H9 (cell line): ENCODE data around the gene TMEM158. TPM values are rescaled to one million over a fixed set of nuclear protein-coding genes. Genes with fewer than 3 reads are reported as not detected.

Source experiments
- DNase-seq: peaks from one replicate; pipeline ENCODE4 v3.0.0-alpha.2; 2017
- H2AFZ ChIP-seq: one replicate; pipeline ENCODE4 v1.6.1; 2013; ENCODE audit warnings: mild to moderate bottlenecking, low read length, control low read depth, moderate library complexity
- H2AK5ac ChIP-seq: 2 replicates; pipeline ENCODE4 v1.6.1; 2013; ENCODE audit warnings: low read length, control low read depth, mixed read lengths; ENCODE audit not compliant: insufficient read length
- H2BK120ac ChIP-seq: one replicate; pipeline ENCODE4 v1.6.1; 2013; ENCODE audit warnings: low read depth, mild to moderate bottlenecking, low read length, control low read depth, inconsistent platforms; ENCODE audit not compliant: poor library complexity, severe bottlenecking
- H2BK12ac ChIP-seq: 2 replicates; pipeline ENCODE4 v1.6.1; 2013; ENCODE audit warnings: low read length, control low read depth, mixed read lengths, low read depth; ENCODE audit not compliant: insufficient read length
- H2BK15ac ChIP-seq: 2 replicates; pipeline ENCODE4 v1.6.1; 2013; ENCODE audit warnings: low read depth, low read length, control low read depth
- H2BK20ac ChIP-seq: one replicate; pipeline ENCODE4 v1.6.1; 2013; ENCODE audit warnings: low read depth, mild to moderate bottlenecking, low read length, control low read depth, inconsistent platforms; ENCODE audit not compliant: poor library complexity, severe bottlenecking
- H2BK5ac ChIP-seq: 2 replicates; pipeline ENCODE4 v1.6.1; 2013; ENCODE audit warnings: low read length, control low read depth, mixed read lengths; ENCODE audit not compliant: insufficient read length
- H3K14ac ChIP-seq: 2 replicates; pipeline ENCODE4 v1.6.1; 2013; ENCODE audit warnings: low read length, control low read depth; ENCODE audit not compliant: insufficient read depth
- H3K18ac ChIP-seq: 2 replicates; pipeline ENCODE4 v1.6.1; 2013; ENCODE audit warnings: low read depth, mild to moderate bottlenecking, mixed read lengths, low read length, control low read depth; ENCODE audit not compliant: insufficient read length
- H3K23ac ChIP-seq: 2 replicates; pipeline ENCODE4 v1.6.1; 2013; ENCODE audit warnings: low read length, control low read depth, mixed read lengths, low read depth; ENCODE audit not compliant: insufficient read length
- H3K23me2 ChIP-seq: 2 replicates; pipeline ENCODE4 v1.6.1; 2013; ENCODE audit warnings: low read depth, mild to moderate bottlenecking, mixed read lengths, low read length, control low read depth; ENCODE audit not compliant: insufficient read length, poor library complexity, severe bottlenecking
- H3K27ac ChIP-seq: 2 replicates; pipeline ENCODE4 v1.5.1; 2013; ENCODE audit warnings: low read length, control low read depth, mixed read lengths, low read depth; ENCODE audit not compliant: insufficient read length
- H3K27me3 ChIP-seq: 2 replicates; pipeline ENCODE4 v1.6.1; 2013; ENCODE audit warnings: low read length, control low read depth, inconsistent platforms; ENCODE audit not compliant: insufficient read depth
- H3K4ac ChIP-seq: 2 replicates; pipeline ENCODE4 v1.6.1; 2013; ENCODE audit warnings: low read depth, mild to moderate bottlenecking, control low read depth, inconsistent platforms, low read length, moderate library complexity
- H3K4me1 ChIP-seq: 2 replicates; pipeline ENCODE4 v1.6.1; 2013; ENCODE audit warnings: low read length, control low read depth, inconsistent platforms; ENCODE audit not compliant: insufficient read depth
- H3K4me2 ChIP-seq: 2 replicates; pipeline ENCODE4 v1.6.1; 2013; ENCODE audit warnings: low read length, control low read depth, mixed read lengths; ENCODE audit not compliant: insufficient read length, insufficient read depth
- H3K56ac ChIP-seq: 2 replicates; pipeline ENCODE4 v1.6.1; 2013; ENCODE audit warnings: low read depth, mild to moderate bottlenecking, mixed read lengths, low read length, control low read depth; ENCODE audit not compliant: insufficient read length
- H3K79me1 ChIP-seq: 2 replicates; pipeline ENCODE4 v1.6.1; 2013; ENCODE audit warnings: low read depth, mild to moderate bottlenecking, moderate library complexity, low read length, control low read depth, inconsistent platforms; ENCODE audit not compliant: insufficient read depth, poor library complexity, severe bottlenecking
- H3K79me2 ChIP-seq: 2 replicates; pipeline ENCODE4 v1.6.1; 2013; ENCODE audit warnings: low read length, control low read depth, inconsistent platforms; ENCODE audit not compliant: insufficient read depth
- H3K9ac ChIP-seq: 2 replicates; pipeline ENCODE4 v1.6.1; 2013; ENCODE audit warnings: low read length, control low read depth, mixed read lengths; ENCODE audit not compliant: insufficient read length; ENCODE audit errors: extremely low read depth
- H3K9me3 ChIP-seq: one replicate; pipeline ENCODE4 v1.6.1; 2013; ENCODE audit warnings: low read depth, low read length, inconsistent platforms; ENCODE audit not compliant: control insufficient read depth
- H3T11ph ChIP-seq: one replicate; pipeline ENCODE4 v1.6.1; 2013; ENCODE audit warnings: mild to moderate bottlenecking, low read length, control low read depth, inconsistent platforms
- H4K20me1 ChIP-seq: one replicate; pipeline ENCODE4 v1.6.1; 2013; ENCODE audit not compliant: control insufficient read depth, insufficient read length, insufficient read depth
- H4K5ac ChIP-seq: 2 replicates; pipeline ENCODE4 v1.6.1; 2013; ENCODE audit warnings: low read depth, mild to moderate bottlenecking, mixed read lengths, low read length, control low read depth; ENCODE audit not compliant: insufficient read length
- H4K8ac ChIP-seq: replicated peaks from 2 replicates; pipeline ENCODE4 v1.6.1; 2013; ENCODE audit warnings: low read length, control low read depth, mixed read lengths, low read depth; ENCODE audit not compliant: insufficient read length
- H4K91ac ChIP-seq: 2 replicates; pipeline ENCODE4 v1.6.1; 2013; ENCODE audit warnings: low read depth, mild to moderate bottlenecking, moderate library complexity, mixed read lengths, low read length, control low read depth; ENCODE audit not compliant: insufficient read length
- H3K27ac Mint-ChIP-seq, 3 experiments: 2 replicates in 2 of 3; 3 replicates in 1 of 3; pipeline ENCODE4 v1.8.0; 2020 to 2021; ENCODE audit warnings: mixed read lengths in 3 of 3, mild to moderate bottlenecking in 1 of 3, moderate library complexity in 1 of 3
- H3K27me3 Mint-ChIP-seq: 2 replicates; pipeline ENCODE4 v1.8.0; 2021; ENCODE audit warnings: low read depth, mild to moderate bottlenecking, moderate library complexity, mixed read lengths
- H3K36me3 Mint-ChIP-seq, 3 experiments: 2 replicates in 2 of 3; 3 replicates in 1 of 3; pipeline ENCODE4 v1.8.0; 2020 to 2021; ENCODE audit warnings: low read depth in 3 of 3, mixed read lengths in 3 of 3; ENCODE audit not compliant: insufficient read depth in 1 of 3
- H3K4me1 Mint-ChIP-seq, 2 experiments: 2 replicates each; pipeline ENCODE4 v1.8.0; 2020; ENCODE audit warnings: mixed read lengths in 2 of 2
- H3K4me3 Mint-ChIP-seq, 2 experiments: 2 replicates in 1 of 2; 3 replicates in 1 of 2; pipeline ENCODE4 v1.8.0; 2020 to 2021; ENCODE audit warnings: mild to moderate bottlenecking in 2 of 2, mixed read lengths in 2 of 2, moderate library complexity in 1 of 2
- H3K9me3 Mint-ChIP-seq, 2 experiments: 2 replicates in 1 of 2; 3 replicates in 1 of 2; pipeline ENCODE4 v1.8.0; 2020; ENCODE audit warnings: mild to moderate bottlenecking in 2 of 2, mixed read lengths in 2 of 2, moderate library complexity in 1 of 2
- WGBS: extraction: QIAGEN DNeasy Blood & Tissue Kit; methylation state at CpG from one replicate; pipeline ENCODE4 v1.1.7; 2013; ENCODE audit warnings: missing lambda C conversion rate, low lambda C conversion rate, mixed read lengths; ENCODE audit not compliant: insufficient read length; ENCODE audit errors: extremely low coverage; 5-methylcytosine and 5-hydroxymethylcytosine counted together
- total RNA-seq: library from RNA; stranded (reverse); gene quantifications from 2 replicates; pipeline ENCODE4 v1.2.1, GENCODE V29; 2021
- TF ChIP-seq, protein P1 (sequence below): fragments of 200-600 bp; sonication (generic); conservative IDR thresholded peaks from 3 replicates; pipeline ENCODE4 v1.8.0; 2021; ENCODE audit warnings: antibody characterized with exemption, mild to moderate bottlenecking

The TMEM158 gene
- total RNA-seq, 1 experiment from 2014 or later: 29.1 TPM

DNA sequence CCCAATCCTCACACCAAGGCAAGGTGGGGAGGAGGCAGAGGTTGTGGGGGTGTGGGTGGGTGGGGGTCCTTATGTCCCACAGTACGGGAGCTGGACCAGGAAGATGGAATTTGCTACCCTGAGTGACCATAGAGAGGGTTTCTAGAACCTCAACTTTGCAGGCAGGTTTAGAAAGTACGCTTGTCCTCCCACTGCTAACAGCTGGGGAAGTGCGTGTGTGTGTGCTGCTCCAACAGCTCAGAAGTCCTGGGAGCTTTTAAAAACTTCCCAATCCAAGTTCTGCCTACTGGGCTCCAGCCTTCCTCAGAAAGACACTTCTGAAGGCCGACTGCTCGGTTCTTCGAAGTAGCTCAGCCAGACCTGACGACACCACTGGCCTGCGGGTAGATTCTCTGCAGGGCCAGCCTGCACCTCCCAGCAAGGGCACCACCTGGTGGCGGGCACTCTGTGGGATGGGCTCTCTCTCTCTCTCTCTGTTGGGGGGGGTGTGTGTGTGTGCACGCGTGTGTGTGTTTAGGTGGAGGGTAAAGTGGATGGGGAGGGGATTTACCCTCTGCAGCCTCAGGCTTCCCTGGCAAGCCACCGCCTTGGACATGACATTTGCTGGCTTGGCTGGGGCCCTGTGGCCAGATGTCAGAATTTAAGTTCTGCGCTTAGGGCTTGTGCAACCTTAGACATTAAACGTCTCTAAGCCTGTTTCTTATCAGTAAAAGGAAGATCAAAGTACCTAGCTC, 15.6 kb downstream of the TMEM158 start:
- H3K4ac ChIP-seq: no peak overlapping the region
- H3K9ac ChIP-seq: no peak overlapping the region
- H4K20me1 ChIP-seq: no peaks in the 10 kb centered on the region
- no peak overlapping the region for H2BK20ac ChIP-seq
- H3K9me3 ChIP-seq: no peaks in the 10 kb centered on the region
- H4K5ac ChIP-seq: no peak overlapping the region
- H3K4me2 ChIP-seq: no peak overlapping the region
- no peak overlapping the region for H3T11ph ChIP-seq
- H3K23me2 ChIP-seq: no peaks in the 10 kb centered on the region
- Mint-ChIP-seq H3K27ac (no peak overlapping the region), H3K4me1 (peaks cover 16 to 19% of the 10 kb centered on the region in 2 experiments), H3K36me3 (no peaks in the 10 kb centered on the region), H3K27me3 (peaks cover 16% of the 10 kb centered on the region), H3K9me3 (no peaks in the 10 kb centered on the region; a peak in 1 of 5 replicates), H3K4me3 (no peak overlapping the region; a peak in 1 of 5 replicates)
- no peak overlapping the region for H4K8ac ChIP-seq
- no peak overlapping the region for H2AFZ ChIP-seq
- no CpG with 5 or more reads among the region's 14 CpGs for WGBS
- no peak overlapping the region for H3K56ac ChIP-seq
- no peaks in the 10 kb centered on the region for H3K4me1 ChIP-seq
- H2BK120ac ChIP-seq: no peak overlapping the region
- H2BK15ac ChIP-seq: no peak overlapping the region
- H2BK5ac ChIP-seq: no peak overlapping the region
- H4K91ac ChIP-seq: no peak overlapping the region
- no peak overlapping the region for H3K14ac ChIP-seq
- no peak overlapping the region for H3K27ac ChIP-seq
- H2BK12ac ChIP-seq: no peak overlapping the region
- TF ChIP-seq, protein P1, sequence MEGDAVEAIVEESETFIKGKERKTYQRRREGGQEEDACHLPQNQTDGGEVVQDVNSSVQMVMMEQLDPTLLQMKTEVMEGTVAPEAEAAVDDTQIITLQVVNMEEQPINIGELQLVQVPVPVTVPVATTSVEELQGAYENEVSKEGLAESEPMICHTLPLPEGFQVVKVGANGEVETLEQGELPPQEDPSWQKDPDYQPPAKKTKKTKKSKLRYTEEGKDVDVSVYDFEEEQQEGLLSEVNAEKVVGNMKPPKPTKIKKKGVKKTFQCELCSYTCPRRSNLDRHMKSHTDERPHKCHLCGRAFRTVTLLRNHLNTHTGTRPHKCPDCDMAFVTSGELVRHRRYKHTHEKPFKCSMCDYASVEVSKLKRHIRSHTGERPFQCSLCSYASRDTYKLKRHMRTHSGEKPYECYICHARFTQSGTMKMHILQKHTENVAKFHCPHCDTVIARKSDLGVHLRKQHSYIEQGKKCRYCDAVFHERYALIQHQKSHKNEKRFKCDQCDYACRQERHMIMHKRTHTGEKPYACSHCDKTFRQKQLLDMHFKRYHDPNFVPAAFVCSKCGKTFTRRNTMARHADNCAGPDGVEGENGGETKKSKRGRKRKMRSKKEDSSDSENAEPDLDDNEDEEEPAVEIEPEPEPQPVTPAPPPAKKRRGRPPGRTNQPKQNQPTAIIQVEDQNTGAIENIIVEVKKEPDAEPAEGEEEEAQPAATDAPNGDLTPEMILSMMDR: peak; percentile 88
- no peaks in the 10 kb centered on the region for H3K79me1 ChIP-seq
- no peak overlapping the region for H3K23ac ChIP-seq
- H3K18ac ChIP-seq: no peak overlapping the region
- H2AK5ac ChIP-seq: no peak overlapping the region
- H3K27me3 ChIP-seq: no peaks in the 10 kb centered on the region
- no peaks in the 10 kb centered on the region for H3K79me2 ChIP-seq
- DNase-seq: peak; percentile 90
